Stimulated activated naive CD8-positive, alpha-beta T cell treated with anti-CD3 and anti-CD28 coated beads, Interleukin-15, amount 100 ng/mL, for 72 hours (primary cell): Measurements from ENCODE around the gene DNAH8.
"Not testable (repeated sequence)": the region's sequence is repeated elsewhere in the genome, so short reads cannot be mapped to it uniquely, and the experiment has no call there.

Experiments
- ATAC-seq: fragments of 150-1000 bp; cut with Tn5 transposase; 2 replicates; pipeline ENCODE4 v1.10.0; 2021; ENCODE audit warnings: mild to moderate bottlenecking, moderate library complexity
- DNase-seq, 2 donors: peaks; one replicate each; pipeline ENCODE4 v3.0.0; 2021 to 2022
- H3K27ac Mint-ChIP-seq, 2 donors: one replicate each; pipeline ENCODE4 v1.8.0; 2022; ENCODE audit warnings: mild to moderate bottlenecking in 2 of 2, mixed read lengths in 2 of 2, moderate library complexity in 2 of 2
- H3K27me3 Mint-ChIP-seq: one replicate; pipeline ENCODE4 v1.8.0; 2022; ENCODE audit warnings: mixed read lengths
- H3K4me1 Mint-ChIP-seq: one replicate; pipeline ENCODE4 v1.8.0; 2022; ENCODE audit warnings: mild to moderate bottlenecking, mixed read lengths
- H3K4me3 Mint-ChIP-seq, 2 donors: one replicate each; pipeline ENCODE4 v1.8.0; 2022; ENCODE audit warnings: mild to moderate bottlenecking in 2 of 2, mixed read lengths in 2 of 2, moderate library complexity in 1 of 2
- H3K9me3 Mint-ChIP-seq, 2 donors: one replicate each; pipeline ENCODE4 v1.8.0; 2022; ENCODE audit warnings: mixed read lengths in 2 of 2

The DNAH8 gene

GRCh38 chr6:38848760-38849159 lies 133.6 kb downstream of the DNAH8 start:
- Mint-ChIP-seq H3K9me3 (no peaks in the 10 kb centered on the region), H3K27ac (no peak overlapping the region), H3K4me3 (no peak overlapping the region), H3K27me3 (no peaks in the 10 kb centered on the region), H3K4me1 (no peaks in the 10 kb centered on the region)
- no peak for DNase-seq
- ATAC-seq, result no peak

GRCh38 chr6:38852215-38852614 lies 137.1 kb downstream of the DNAH8 start:
- DNase-seq (no peak), ATAC-seq (no peak)
- no peaks in the 10 kb centered on the region for H3K4me1 Mint-ChIP-seq
- H3K4me3 Mint-ChIP-seq, result no peak overlapping the region
- H3K9me3 Mint-ChIP-seq, result no peaks in the 10 kb centered on the region
- no peak overlapping the region for H3K27ac Mint-ChIP-seq
- H3K27me3 Mint-ChIP-seq, result peaks cover 13% of the 10 kb centered on the region

GRCh38 chr6:38853236-38853635 lies 138.1 kb downstream of the DNAH8 start:
- H3K4me3 Mint-ChIP-seq, result no peak overlapping the region
- DNase-seq (no peak), ATAC-seq (no peak)
- no peaks in the 10 kb centered on the region for H3K9me3 Mint-ChIP-seq
- H3K4me1 Mint-ChIP-seq, result no peaks in the 10 kb centered on the region
- no peak overlapping the region for H3K27ac Mint-ChIP-seq
- peaks cover 13% of the 10 kb centered on the region for H3K27me3 Mint-ChIP-seq

GRCh38 chr6:38856492-38856891 lies 141.4 kb downstream of the DNAH8 start:
- H3K27me3 Mint-ChIP-seq, result peaks cover 13% of the 10 kb centered on the region
- H3K27ac Mint-ChIP-seq, result no peak overlapping the region
- H3K4me3 Mint-ChIP-seq, result no peak overlapping the region
- ATAC-seq (no peak), DNase-seq (no peak)
- no peaks in the 10 kb centered on the region for H3K9me3 Mint-ChIP-seq
- H3K4me1 Mint-ChIP-seq, result no peaks in the 10 kb centered on the region

GRCh38 chr6:38857815-38858214 lies 142.7 kb downstream of the DNAH8 start:
- DNase-seq (no peak), ATAC-seq (no peak)
- Mint-ChIP-seq H3K27ac (no peak overlapping the region), H3K4me3 (no peak overlapping the region), H3K4me1 (no peaks in the 10 kb centered on the region), H3K27me3 (peaks cover 13% of the 10 kb centered on the region), H3K9me3 (no peaks in the 10 kb centered on the region)

- Mint-ChIP-seq H3K27ac (no peak overlapping the region), H3K4me3 (no peak overlapping the region), H3K9me3 (no peaks in the 10 kb centered on the region), H3K27me3 (peaks cover 13% of the 10 kb centered on the region), H3K4me1 (no peaks in the 10 kb centered on the region)
- DNase-seq (no peak), ATAC-seq (no peak)
Observed at GRCh38 chr6:38860041-38860440, 144.9 kb downstream of the DNAH8 start.

GRCh38 chr6:38861926-38862401 lies 146.9 kb downstream of the DNAH8 start:
- Mint-ChIP-seq H3K27me3 (no peaks in the 10 kb centered on the region), H3K4me3 (no peak overlapping the region), H3K4me1 (no peaks in the 10 kb centered on the region), H3K9me3 (no peaks in the 10 kb centered on the region), H3K27ac (no peak overlapping the region)
- ATAC-seq (no peak), DNase-seq (no peak)

GRCh38 chr6:38865521-38866174 lies 150.5 kb downstream of the DNAH8 start:
- H3K4me1 Mint-ChIP-seq, result no peaks in the 10 kb centered on the region
- ATAC-seq (no peak), DNase-seq (no peak)
- H3K27ac Mint-ChIP-seq, result no peak overlapping the region
- no peak overlapping the region for H3K4me3 Mint-ChIP-seq
- no peaks in the 10 kb centered on the region for H3K9me3 Mint-ChIP-seq
- H3K27me3 Mint-ChIP-seq, result peaks cover 9% of the 10 kb centered on the region

- Mint-ChIP-seq H3K27me3 (peaks cover 9% of the 10 kb centered on the region), H3K9me3 (no peaks in the 10 kb centered on the region), H3K27ac (no peak overlapping the region), H3K4me1 (peaks cover 1% of the 10 kb centered on the region), H3K4me3 (no peak overlapping the region)
- no peak for DNase-seq
- ATAC-seq, result no peak
Observed at GRCh38 chr6:38867726-38868125, 152.6 kb downstream of the DNAH8 start.

- Mint-ChIP-seq H3K9me3 (no peaks in the 10 kb centered on the region), H3K27me3 (peaks cover 9% of the 10 kb centered on the region), H3K4me1 (peaks cover 32% of the 10 kb centered on the region), H3K27ac (peak overlapping the region in 1 of 2 donors; percentile 78), H3K4me3 (no peak overlapping the region)
- ATAC-seq (peak; percentile 44), DNase-seq (peak; percentile 49 to 52)
Observed at GRCh38 chr6:38871741-38872568, 156.8 kb downstream of the DNAH8 start.

GRCh38 chr6:38873001-38873400 lies 157.9 kb downstream of the DNAH8 start:
- no peak overlapping the region for H3K4me3 Mint-ChIP-seq
- H3K4me1 Mint-ChIP-seq, result peaks cover 42% of the 10 kb centered on the region
- DNase-seq, result no peak
- H3K27ac Mint-ChIP-seq, result no peak overlapping the region
- H3K27me3 Mint-ChIP-seq, result peaks cover 14% of the 10 kb centered on the region
- no peak for ATAC-seq
- H3K9me3 Mint-ChIP-seq, result peaks cover 0 to 6% of the 10 kb centered on the region in 2 donors

GRCh38 chr6:38873816-38874215 lies 158.7 kb downstream of the DNAH8 start:
- H3K4me3 Mint-ChIP-seq, ATAC-seq, DNase-seq: not testable (repeated sequence)
- Mint-ChIP-seq H3K4me1 (peaks cover 42% of the 10 kb centered on the region), H3K27me3 (peaks cover 16% of the 10 kb centered on the region), H3K9me3 (peaks cover 0 to 12% of the 10 kb centered on the region in 2 donors), H3K27ac (peak overlapping the region in 1 of 2 donors; percentile 81)

GRCh38 chr6:38876475-38876874 lies 161.4 kb downstream of the DNAH8 start:
- ATAC-seq, result peak; percentile 95
- peaks cover 0 to 12% of the 10 kb centered on the region in 2 donors for H3K9me3 Mint-ChIP-seq
- peak overlapping the region; percentile 92 to 96 for H3K27ac Mint-ChIP-seq
- peaks cover 42% of the 10 kb centered on the region for H3K4me1 Mint-ChIP-seq
- H3K4me3 Mint-ChIP-seq, result peak overlapping the region; percentile 53 to 60
- H3K27me3 Mint-ChIP-seq, result peaks cover 7% of the 10 kb centered on the region
- DNase-seq, result peak; percentile 45 to 46

GRCh38 chr6:38877721-38878120 lies 162.6 kb downstream of the DNAH8 start:
- Mint-ChIP-seq H3K9me3 (peaks cover 0 to 12% of the 10 kb centered on the region in 2 donors), H3K27me3 (peaks cover 7% of the 10 kb centered on the region), H3K4me3 (no peak overlapping the region), H3K4me1 (peaks cover 41% of the 10 kb centered on the region), H3K27ac (no peak overlapping the region)
- DNase-seq (no peak), ATAC-seq (no peak)

GRCh38 chr6:38882157-38882556 lies 167.0 kb downstream of the DNAH8 start:
- Mint-ChIP-seq H3K27ac (no peak overlapping the region), H3K27me3 (peaks cover 7% of the 10 kb centered on the region), H3K4me3 (no peak overlapping the region), H3K4me1 (peaks cover 8% of the 10 kb centered on the region), H3K9me3 (peaks cover 0 to 12% of the 10 kb centered on the region in 2 donors)
- ATAC-seq (no peak), DNase-seq (no peak)

- Mint-ChIP-seq H3K4me1 (no peaks in the 10 kb centered on the region), H3K27me3 (no peaks in the 10 kb centered on the region), H3K9me3 (no peaks in the 10 kb centered on the region), H3K4me3 (no peak overlapping the region), H3K27ac (no peak overlapping the region)
- DNase-seq, result no peak
- no peak for ATAC-seq
Observed at GRCh38 chr6:38897507-38897906, 182.4 kb downstream of the DNAH8 start.
